ENCODE measurements around the gene ADARB1.
"Not testable (repeated sequence)": the region's sequence is repeated elsewhere in the genome, so short reads cannot be mapped to it uniquely, and the experiment has no call there.

Gene ADARB1

GRCh38 chr21:45145146-45145545 lies 70.8 kb downstream of the ADARB1 start:
- H2BK15ac ChIP-seq (ENCODE audit: low read depth, poor library complexity, severe bottlenecking): no peak overlapping the region
- H3K79me1 ChIP-seq (replicated peaks; ENCODE audit: low read length, poor library complexity, severe bottlenecking): peaks cover 4% of the 10 kb centered on the region
- peak overlapping the region; percentile 83 for H2AK5ac ChIP-seq (ENCODE audit: low read length, severe bottlenecking)
- H3K9me3 ChIP-seq (ENCODE audit: control insufficient read depth, low read length): no peaks in the 10 kb centered on the region
- H2BK120ac ChIP-seq (ENCODE audit: low read depth, low read length): no peak overlapping the region
- no peak overlapping the region for H3K4me3 ChIP-seq (ENCODE audit: insufficient read depth in 1 of 2, low read depth in 1 of 2, low read length in 2 of 2)
- H3K9ac ChIP-seq (ENCODE audit: low read length): no peak overlapping the region
- H3K27me3 ChIP-seq (ENCODE audit: control insufficient read depth in 1 of 2, insufficient read depth in 1 of 2, low read length in 2 of 2): peaks cover 0 to 20% of the 10 kb centered on the region in 2 experiments
- no peak overlapping the region for H3K4me2 ChIP-seq (ENCODE audit: low read length, poor library complexity, severe bottlenecking)
- no peak overlapping the region for H3K14ac ChIP-seq (ENCODE audit: low read length in 2 of 2)
- H2BK12ac ChIP-seq (ENCODE audit: low read length in 2 of 2): no peak overlapping the region
- no peak overlapping the region for H3K27ac ChIP-seq (ENCODE audit: low read length, poor library complexity, severe bottlenecking)
- H4K91ac ChIP-seq (ENCODE audit: low read length): no peak overlapping the region
- H2BK5ac ChIP-seq (ENCODE audit: low read depth, low read length, poor library complexity, severe bottlenecking): no peak overlapping the region
- no peak overlapping the region for H4K8ac ChIP-seq (ENCODE audit: low read length)
- H3K36me3 ChIP-seq (ENCODE audit: control insufficient read depth in 1 of 2, insufficient read depth in 2 of 2, low read depth in 1 of 2, low read length in 2 of 2): peaks cover 0 to 17% of the 10 kb centered on the region in 2 experiments
- peaks cover 16% of the 10 kb centered on the region for H3K4me1 ChIP-seq (ENCODE audit: control insufficient read depth, insufficient read depth, low read depth, low read length)
- no peak for DNase-seq
- no peak overlapping the region for H2AFZ ChIP-seq (ENCODE audit: low read depth, low read length)
- no peak overlapping the region for H3K4ac ChIP-seq (ENCODE audit: low read depth in 1 of 2, low read length in 2 of 2)
- no peak overlapping the region for H3K23ac ChIP-seq (ENCODE audit: low read length in 2 of 2)
- no peak overlapping the region for H3K18ac ChIP-seq (ENCODE audit: low read depth in 1 of 2, low read length in 2 of 2)
- WGBS: 94% methylated on average over 9 of the region's 9 CpGs

- not testable (repeated sequence) for H3K4ac ChIP-seq (ENCODE audit: low read depth in 1 of 2, low read length in 2 of 2); H3K18ac ChIP-seq (ENCODE audit: low read depth in 1 of 2, low read length in 2 of 2); H3K9ac ChIP-seq (ENCODE audit: low read length); H4K8ac ChIP-seq (ENCODE audit: low read length); H2BK120ac ChIP-seq (ENCODE audit: low read depth, low read length); H3K79me1 ChIP-seq (replicated peaks; ENCODE audit: low read length, poor library complexity, severe bottlenecking); H2BK5ac ChIP-seq (ENCODE audit: low read depth, low read length, poor library complexity, severe bottlenecking); H3K27ac ChIP-seq (ENCODE audit: low read length, poor library complexity, severe bottlenecking); DNase-seq; H2AK5ac ChIP-seq (ENCODE audit: low read length, severe bottlenecking); H3K4me2 ChIP-seq (ENCODE audit: low read length, poor library complexity, severe bottlenecking); H4K91ac ChIP-seq (ENCODE audit: low read length); H2BK12ac ChIP-seq (ENCODE audit: low read length in 2 of 2); H3K4me3 ChIP-seq (ENCODE audit: insufficient read depth in 1 of 2, low read depth in 1 of 2, low read length in 2 of 2); H2BK15ac ChIP-seq (ENCODE audit: low read depth, poor library complexity, severe bottlenecking); H3K23ac ChIP-seq (ENCODE audit: low read length in 2 of 2); H3K14ac ChIP-seq (ENCODE audit: low read length in 2 of 2); H2AFZ ChIP-seq (ENCODE audit: low read depth, low read length); H3K9me3 ChIP-seq (ENCODE audit: control insufficient read depth, low read length)
- peaks cover 15% of the 10 kb centered on the region for H3K4me1 ChIP-seq (ENCODE audit: control insufficient read depth, insufficient read depth, low read depth, low read length)
- H3K27me3 ChIP-seq (ENCODE audit: control insufficient read depth in 1 of 2, insufficient read depth in 1 of 2, low read length in 2 of 2): peaks cover 0 to 20% of the 10 kb centered on the region in 2 experiments
- WGBS: 96% methylated on average over 17 of the region's 17 CpGs
- peaks cover 0 to 17% of the 10 kb centered on the region in 2 experiments for H3K36me3 ChIP-seq (ENCODE audit: control insufficient read depth in 1 of 2, insufficient read depth in 2 of 2, low read depth in 1 of 2, low read length in 2 of 2)
Observed at GRCh38 chr21:45145846-45146245, 71.5 kb downstream of the ADARB1 start.

DNA sequence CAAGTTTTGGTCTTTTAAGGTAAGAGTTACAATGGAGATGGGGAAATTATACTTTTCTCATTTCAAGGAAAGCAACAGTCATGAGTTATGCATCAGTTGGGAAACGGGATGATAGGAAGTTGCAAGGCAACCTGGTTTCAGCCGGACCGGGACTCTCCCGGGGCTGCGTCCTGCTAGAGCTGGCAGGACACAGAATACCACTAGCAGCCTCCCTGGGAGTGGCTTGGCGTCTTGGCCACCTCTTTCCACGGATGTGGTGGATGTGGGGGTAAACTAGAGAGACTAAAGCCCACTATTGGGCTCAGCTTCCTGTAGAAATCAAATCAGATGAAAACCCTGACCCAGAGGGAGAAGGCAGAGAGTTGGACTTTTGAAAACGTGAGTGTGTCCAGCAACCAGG lies 71.9 kb downstream of the ADARB1 start:
- H3K23ac ChIP-seq (ENCODE audit: low read length in 2 of 2): no peak overlapping the region
- no peak overlapping the region for H4K91ac ChIP-seq (ENCODE audit: low read length)
- H3K4me2 ChIP-seq (ENCODE audit: low read length, poor library complexity, severe bottlenecking): no peak overlapping the region
- H4K8ac ChIP-seq (ENCODE audit: low read length): no peak overlapping the region
- H3K27me3 ChIP-seq (ENCODE audit: control insufficient read depth in 1 of 2, insufficient read depth in 1 of 2, low read length in 2 of 2): peaks cover 0 to 20% of the 10 kb centered on the region in 2 experiments
- H3K27ac ChIP-seq (ENCODE audit: low read length, poor library complexity, severe bottlenecking): no peak overlapping the region
- H3K9ac ChIP-seq (ENCODE audit: low read length): peak overlapping the region; percentile 27
- H2BK5ac ChIP-seq (ENCODE audit: low read depth, low read length, poor library complexity, severe bottlenecking): no peak overlapping the region
- H3K9me3 ChIP-seq (ENCODE audit: control insufficient read depth, low read length): no peaks in the 10 kb centered on the region
- no peak overlapping the region for H3K14ac ChIP-seq (ENCODE audit: low read length in 2 of 2)
- no peak overlapping the region for H2BK12ac ChIP-seq (ENCODE audit: low read length in 2 of 2)
- H3K36me3 ChIP-seq (ENCODE audit: control insufficient read depth in 1 of 2, insufficient read depth in 2 of 2, low read depth in 1 of 2, low read length in 2 of 2): peaks cover 0 to 17% of the 10 kb centered on the region in 2 experiments
- H3K4me3 ChIP-seq (ENCODE audit: insufficient read depth in 1 of 2, low read depth in 1 of 2, low read length in 2 of 2): no peak overlapping the region
- peaks cover 7% of the 10 kb centered on the region for H3K79me1 ChIP-seq (replicated peaks; ENCODE audit: low read length, poor library complexity, severe bottlenecking)
- H2BK120ac ChIP-seq (ENCODE audit: low read depth, low read length): no peak overlapping the region
- no peak overlapping the region for H2AFZ ChIP-seq (ENCODE audit: low read depth, low read length)
- no peak overlapping the region for H2BK15ac ChIP-seq (ENCODE audit: low read depth, poor library complexity, severe bottlenecking)
- H3K4me1 ChIP-seq (ENCODE audit: control insufficient read depth, insufficient read depth, low read depth, low read length): peaks cover 15% of the 10 kb centered on the region
- no peak overlapping the region for H3K18ac ChIP-seq (ENCODE audit: low read depth in 1 of 2, low read length in 2 of 2)
- 92% methylated on average over 8 of the region's 8 CpGs for WGBS
- no peak overlapping the region for H2AK5ac ChIP-seq (ENCODE audit: low read length, severe bottlenecking)
- no peak for DNase-seq
- H3K4ac ChIP-seq (ENCODE audit: low read depth in 1 of 2, low read length in 2 of 2): no peak overlapping the region

DNA sequence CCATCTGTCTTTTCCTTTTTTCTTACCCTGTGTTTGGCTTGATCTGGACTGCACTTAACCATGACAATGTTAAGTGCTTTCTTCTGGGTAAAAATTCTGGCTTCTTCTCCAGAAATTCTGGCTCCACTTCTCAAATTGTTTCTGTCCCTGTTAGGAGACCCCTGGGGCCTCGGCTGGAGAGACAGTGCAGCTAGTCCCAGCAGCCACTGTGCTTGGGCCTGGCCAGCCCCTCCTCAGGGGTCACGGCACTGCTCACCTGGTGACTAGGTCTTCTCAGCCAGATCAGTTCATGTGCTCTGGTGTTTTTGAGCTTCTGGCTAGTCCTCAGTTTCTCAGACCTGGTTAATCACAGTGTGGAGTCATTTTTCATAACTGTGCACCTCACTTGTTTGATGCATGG lies 72.4 kb downstream of the ADARB1 start:
- Histone ChIP-seq H4K8ac (ENCODE audit: low read length) (no peak overlapping the region), H2BK120ac (ENCODE audit: low read depth, low read length) (no peak overlapping the region), H3K4me2 (ENCODE audit: low read length, poor library complexity, severe bottlenecking) (no peak overlapping the region), H3K18ac (ENCODE audit: low read depth in 1 of 2, low read length in 2 of 2) (no peak overlapping the region), H2AFZ (ENCODE audit: low read depth, low read length) (no peak overlapping the region), H3K4ac (ENCODE audit: low read depth in 1 of 2, low read length in 2 of 2) (no peak overlapping the region), H3K9ac (ENCODE audit: low read length) (peak overlapping the region; percentile 27), H3K27me3 (ENCODE audit: control insufficient read depth in 1 of 2, insufficient read depth in 1 of 2, low read length in 2 of 2) (peaks cover 0 to 20% of the 10 kb centered on the region in 2 experiments), H3K27ac (ENCODE audit: low read length, poor library complexity, severe bottlenecking) (no peak overlapping the region), H3K36me3 (ENCODE audit: control insufficient read depth in 1 of 2, insufficient read depth in 2 of 2, low read depth in 1 of 2, low read length in 2 of 2) (peaks cover 0 to 17% of the 10 kb centered on the region in 2 experiments), H2AK5ac (ENCODE audit: low read length, severe bottlenecking) (no peak overlapping the region), H2BK12ac (ENCODE audit: low read length in 2 of 2) (no peak overlapping the region), H3K9me3 (ENCODE audit: control insufficient read depth, low read length) (no peaks in the 10 kb centered on the region), H4K91ac (ENCODE audit: low read length) (no peak overlapping the region), H3K4me3 (ENCODE audit: insufficient read depth in 1 of 2, low read depth in 1 of 2, low read length in 2 of 2) (no peak overlapping the region), H3K14ac (ENCODE audit: low read length in 2 of 2) (no peak overlapping the region), H3K23ac (ENCODE audit: low read length in 2 of 2) (no peak overlapping the region), H3K79me1 (replicated peaks; ENCODE audit: low read length, poor library complexity, severe bottlenecking) (peaks cover 4% of the 10 kb centered on the region), H2BK15ac (ENCODE audit: low read depth, poor library complexity, severe bottlenecking) (no peak overlapping the region), H2BK5ac (ENCODE audit: low read depth, low read length, poor library complexity, severe bottlenecking) (no peak overlapping the region), H3K4me1 (ENCODE audit: control insufficient read depth, insufficient read depth, low read depth, low read length) (peaks cover 12% of the 10 kb centered on the region)
- WGBS: 80% methylated on average over 2 of the region's 2 CpGs
- no peak for DNase-seq
